SH-SY5Y (cell line): Measurements from ENCODE around the gene ADPRHL1.

Experiments used
- GATA2 ChIP-seq: IDR thresholded peaks from 2 replicates; pipeline ENCODE4 v1.6.1; 2011; ENCODE audit warnings: mild to moderate bottlenecking, low read depth, low read length
- GATA3 ChIP-seq: IDR thresholded peaks from 2 replicates; pipeline ENCODE4 v1.6.1; 2011; ENCODE audit warnings: low read depth, mild to moderate bottlenecking, low read length, moderate library complexity

ADPRHL1 gene

DNA sequence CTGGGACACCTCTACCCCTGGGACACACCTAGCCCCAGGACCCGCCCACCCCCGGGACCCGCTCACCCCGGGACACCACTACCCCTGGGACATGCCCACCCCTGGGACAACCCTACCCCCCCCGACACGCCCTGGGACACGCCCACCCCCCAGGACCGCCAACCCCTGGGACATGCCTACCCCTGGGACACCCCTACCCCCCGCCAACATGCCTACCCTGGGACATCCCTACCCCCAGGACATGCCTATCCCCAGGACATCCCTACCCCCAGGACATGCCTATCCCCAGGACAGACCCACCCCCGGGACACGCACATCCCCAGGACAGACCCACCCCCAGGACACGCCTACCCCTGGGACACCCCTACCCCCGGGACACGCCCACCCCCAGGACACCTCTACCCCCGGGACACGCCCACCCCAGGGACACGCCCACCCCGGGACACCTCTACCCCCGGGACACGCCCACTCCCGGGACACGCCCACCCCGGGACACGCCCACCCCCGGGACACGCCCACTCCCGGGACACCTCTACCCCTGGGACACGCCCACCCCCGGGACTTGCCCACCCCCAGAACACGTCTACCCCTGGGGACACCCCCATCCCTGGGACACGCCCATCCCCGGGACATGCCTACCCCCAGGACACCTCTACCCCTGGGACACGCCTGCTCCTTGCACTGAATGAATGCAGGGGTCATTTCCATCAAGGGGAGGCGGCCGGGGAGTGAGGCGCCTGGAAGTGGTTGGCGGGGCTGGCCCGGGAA lies 32.3 kb downstream of the ADPRHL1 start:
- TF ChIP-seq GATA3 (no peak), GATA2 (no peak)

DNA sequence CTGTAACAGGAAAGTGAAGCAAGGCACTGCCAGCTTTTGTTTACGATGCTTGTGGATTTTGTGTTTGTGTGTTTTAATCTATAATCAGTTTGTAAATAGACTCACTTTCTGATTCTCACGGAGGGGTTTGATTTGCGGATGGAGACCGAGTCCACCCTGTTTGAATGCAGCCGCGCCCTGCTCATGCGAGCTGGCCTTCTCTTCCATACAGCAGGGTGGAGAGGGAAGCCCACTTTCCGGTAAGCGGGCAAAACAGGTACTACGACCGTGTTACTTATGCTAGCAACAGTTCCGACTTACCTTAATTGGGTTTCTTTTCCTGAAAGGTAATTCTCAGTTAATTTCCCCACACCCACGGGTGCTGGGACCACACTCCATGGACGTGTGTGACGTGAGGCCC lies 33.1 kb downstream of the ADPRHL1 start:
- TF ChIP-seq GATA2 (no peak), GATA3 (no peak)

DNA sequence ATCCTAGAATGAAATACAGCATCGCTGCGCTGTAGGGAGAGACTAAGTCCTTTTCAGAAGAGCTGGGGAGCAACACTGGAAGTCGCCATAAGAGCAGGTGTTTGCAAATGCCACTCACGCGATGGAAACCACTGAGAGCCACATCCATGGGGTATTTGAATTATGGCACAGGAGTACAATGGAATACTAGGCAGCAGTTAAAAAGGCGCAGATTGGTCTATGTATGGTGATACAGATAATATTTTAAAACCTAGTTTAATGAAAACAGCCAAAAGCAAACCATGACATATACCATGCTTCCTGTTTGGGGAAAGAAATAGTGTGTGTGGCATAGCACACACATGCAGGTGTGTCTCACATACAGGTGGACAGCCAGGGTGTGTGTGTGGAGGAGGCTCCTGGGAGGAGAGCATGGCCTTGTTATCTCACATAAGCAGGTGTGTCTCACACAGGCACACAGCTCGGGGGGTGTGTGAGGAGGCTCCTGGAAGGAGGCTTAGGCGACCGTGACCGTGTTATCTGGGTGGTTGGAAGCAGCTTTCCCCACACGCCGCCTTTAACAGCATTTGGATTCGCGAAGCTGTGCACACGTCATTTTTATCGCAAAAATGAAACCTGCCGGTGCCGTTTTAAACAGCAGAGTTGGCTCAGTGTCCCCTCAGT lies 33.6 kb downstream of the ADPRHL1 start:
- TF ChIP-seq GATA3 (no peak), GATA2 (no peak)

DNA sequence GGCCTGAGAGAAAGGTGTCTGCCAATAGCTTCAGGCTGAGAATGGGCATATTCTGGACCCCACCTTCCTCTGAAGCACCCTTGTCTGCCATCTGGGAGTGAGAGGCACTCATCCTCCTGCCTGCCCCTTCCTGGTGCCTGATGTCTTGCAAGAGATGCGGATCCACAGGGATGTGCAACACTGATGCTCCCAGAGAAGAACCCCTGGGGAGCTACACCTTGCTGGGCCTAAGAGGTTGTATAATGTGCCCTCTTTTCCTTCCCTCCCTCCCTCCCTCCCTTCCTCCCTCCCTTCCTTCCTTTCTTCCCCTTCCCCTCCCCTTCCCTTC lies 34.6 kb downstream of the ADPRHL1 start:
- TF ChIP-seq GATA3 (no peak), GATA2 (no peak)

DNA sequence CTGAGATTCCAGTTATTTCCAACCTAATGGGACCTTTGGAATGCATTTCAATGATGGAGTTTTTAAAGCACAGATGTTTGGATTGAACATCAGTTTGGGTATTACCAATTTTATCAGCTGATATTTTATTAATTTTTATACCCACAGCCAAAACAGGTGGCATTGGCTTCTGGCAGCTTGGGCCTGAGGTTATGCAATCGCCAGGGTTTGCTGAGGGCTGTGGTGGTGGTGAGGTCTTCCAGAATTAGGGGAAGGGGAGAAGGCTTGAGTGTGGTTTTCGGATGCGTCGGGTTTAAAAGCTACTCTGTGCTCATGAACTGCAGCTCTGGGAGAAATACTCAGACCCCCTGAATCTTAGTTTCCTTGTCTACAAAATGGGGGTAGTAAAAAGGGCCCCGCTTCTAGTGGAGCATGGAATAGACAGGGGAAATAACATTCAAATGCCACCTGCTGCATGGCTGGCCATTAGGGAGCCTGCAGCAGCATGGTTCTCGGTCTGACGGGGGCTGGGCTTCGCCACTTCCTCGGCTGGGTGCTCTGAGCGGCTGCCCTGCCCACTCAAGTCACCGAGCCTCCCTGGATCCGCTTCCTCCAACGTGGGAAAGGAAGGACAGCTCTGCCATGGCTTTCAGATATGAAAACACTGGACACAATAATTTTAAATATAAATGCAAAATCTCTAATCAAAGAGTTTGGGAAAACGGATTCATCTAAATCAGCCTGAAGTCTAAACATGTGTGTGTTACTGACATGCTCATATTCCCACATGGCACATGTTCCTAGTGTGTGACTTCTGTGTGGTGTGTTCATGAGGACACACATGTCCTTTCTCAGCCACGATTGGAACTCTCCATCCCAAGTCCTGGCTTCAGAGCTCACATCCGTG lies 35.2 kb downstream of the ADPRHL1 start:
- no peak for TF ChIP-seq GATA3
- TF ChIP-seq GATA2 = no peak

DNA sequence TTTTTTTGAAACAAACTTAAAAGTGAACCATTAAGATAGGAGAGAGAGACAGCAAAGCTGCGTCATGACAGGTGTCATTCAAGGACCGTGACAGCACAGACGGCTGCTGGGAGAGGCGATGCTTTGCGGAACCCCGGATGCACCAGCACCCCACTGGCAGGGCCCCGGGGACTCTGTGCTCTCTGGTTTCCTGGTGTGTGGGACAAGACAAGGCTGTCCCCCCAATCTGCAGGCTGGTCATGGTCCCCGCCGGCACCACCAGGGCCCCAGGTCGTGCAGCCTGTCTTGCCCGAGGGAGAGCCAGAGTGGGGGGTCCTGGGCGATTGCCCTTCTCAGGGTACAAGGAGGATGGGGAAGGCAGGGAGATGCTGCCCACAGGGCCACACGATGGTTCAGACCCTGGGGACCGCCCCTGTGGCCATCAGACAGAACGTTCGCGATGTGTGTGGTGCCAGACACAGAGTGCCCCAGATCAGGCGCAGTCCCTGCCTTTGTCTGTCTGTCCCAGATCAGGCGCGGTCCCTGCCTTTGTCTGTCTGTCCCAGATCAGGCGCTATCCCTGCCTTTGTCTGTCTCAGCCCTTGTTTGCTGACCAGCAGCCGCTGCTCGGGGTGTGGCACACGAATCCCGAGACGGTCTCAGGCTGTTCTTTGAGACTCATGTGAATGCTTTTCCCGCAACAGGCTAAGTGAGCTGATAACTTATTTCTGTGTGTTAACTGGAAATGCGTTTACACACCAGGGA lies 36.1 kb downstream of the ADPRHL1 start:
- TF ChIP-seq GATA2 = no peak
- TF ChIP-seq GATA3 = no peak

DNA sequence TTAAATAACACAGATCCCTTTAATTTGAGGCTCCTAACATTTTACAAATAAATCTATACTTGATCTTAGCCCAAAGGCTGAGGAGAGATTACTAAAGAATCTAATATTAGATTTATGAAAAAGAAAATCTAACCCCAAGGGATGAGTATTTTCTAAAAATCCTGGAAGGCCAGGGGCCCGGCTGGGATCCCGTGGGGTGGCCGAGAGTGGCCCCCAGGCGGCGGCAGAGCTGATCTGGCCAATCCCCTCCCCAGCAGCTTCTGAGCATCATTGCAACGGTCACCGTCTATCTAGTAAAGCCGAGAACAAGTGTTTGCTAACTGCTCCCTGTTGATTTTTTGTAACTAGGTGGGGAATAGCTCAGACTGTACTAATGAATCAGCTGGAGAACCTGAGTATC lies 37.5 kb downstream of the ADPRHL1 start:
- no peak for TF ChIP-seq GATA3
- no peak for TF ChIP-seq GATA2

DNA sequence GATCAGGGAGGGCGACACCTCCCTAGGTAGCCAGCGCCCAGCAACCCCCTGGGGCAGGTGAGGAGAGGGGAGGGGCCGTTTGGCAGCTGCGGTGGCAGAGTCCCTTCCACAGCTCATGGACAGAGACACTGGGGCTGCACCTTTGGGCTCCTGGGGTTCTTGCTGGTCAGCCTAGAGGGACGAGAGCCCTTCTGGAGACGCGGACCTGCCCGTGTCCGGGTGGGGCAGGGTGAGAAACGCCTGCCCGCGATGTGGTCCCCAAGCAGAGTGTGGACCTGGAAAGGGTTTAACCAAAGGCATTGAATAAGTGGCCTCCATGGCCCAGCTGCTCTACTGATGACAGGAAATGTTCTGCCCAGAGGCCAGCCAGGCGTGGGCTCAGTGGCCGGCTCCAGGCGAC lies 38.3 kb downstream of the ADPRHL1 start:
- no peak for TF ChIP-seq GATA2

DNA sequence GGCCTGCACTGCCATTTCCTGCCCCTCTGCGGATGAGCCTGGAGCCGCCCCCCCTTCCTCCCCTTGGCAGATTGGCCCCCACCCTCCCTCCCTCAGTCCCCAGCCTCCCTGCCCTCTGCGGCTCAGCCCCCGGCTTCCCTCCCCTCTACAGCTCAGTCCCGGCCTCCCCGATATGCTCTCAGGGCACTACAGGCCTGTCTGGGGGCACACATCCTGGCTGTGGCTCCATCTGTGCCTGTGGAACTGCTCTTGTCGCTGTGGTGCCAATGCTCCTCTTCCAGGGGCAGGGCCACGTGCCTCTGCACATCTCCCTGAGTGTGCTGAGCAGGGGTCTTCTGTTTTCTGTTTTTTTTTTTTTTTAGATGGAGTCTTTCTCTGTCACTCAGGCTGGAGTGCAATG lies 39.0 kb downstream of the ADPRHL1 start:
- TF ChIP-seq GATA2 (no peak), GATA3 (no peak)

DNA sequence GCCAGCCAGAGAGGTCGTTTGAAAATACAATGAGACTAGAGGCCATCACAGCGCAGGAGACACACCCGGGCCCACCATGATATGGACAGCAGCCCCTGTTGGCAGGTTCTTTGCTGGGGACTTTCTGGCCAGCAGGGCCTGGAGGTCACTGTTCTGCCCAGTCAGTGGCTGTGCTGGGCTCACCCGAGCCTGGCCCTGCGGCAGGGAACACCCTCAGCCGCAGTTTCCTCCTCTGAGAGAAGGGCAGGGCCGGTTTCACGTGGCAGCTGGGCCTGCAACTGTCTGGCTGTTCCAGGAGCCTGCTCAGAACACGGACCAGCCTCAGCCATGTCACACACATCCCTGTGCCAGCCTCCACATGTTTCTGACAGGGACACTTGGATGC lies 39.4 kb downstream of the ADPRHL1 start:
- no peak for TF ChIP-seq GATA2
- no peak for TF ChIP-seq GATA3

DNA sequence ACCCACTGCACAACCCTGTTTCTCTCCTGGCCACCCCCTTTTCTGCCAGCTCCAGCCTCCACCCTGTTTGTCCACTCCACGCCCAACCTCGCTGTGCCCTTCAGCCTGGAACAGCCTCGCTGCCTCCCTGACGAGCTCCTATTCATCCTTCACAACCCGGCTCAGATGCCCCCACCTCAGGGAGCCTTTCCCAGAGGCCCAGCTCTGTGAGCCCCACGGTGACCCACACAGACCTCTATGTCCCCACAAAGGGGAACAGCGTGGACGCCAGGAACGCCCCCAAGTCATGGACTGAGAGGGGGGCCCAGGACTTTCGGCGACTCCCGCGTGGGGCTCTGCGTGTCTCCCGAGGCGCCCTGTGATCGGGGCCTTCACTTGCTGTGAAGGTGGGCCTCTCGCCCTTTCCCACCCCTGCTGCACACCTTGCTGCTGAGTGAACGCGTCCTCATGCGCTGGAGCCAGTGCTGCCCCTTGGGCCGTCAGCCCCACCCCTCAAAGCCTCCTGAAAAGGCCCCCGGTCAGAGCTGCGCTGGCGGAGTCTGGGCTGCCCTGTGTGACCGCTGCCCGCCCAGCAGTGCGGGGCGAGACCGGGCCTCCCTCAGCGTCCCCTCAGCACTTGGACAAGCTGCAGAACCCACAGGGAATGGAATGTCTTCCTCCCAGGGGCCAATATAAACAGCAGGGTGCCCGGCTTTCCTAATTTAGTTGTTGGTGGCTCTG lies 40.0 kb downstream of the ADPRHL1 start:
- TF ChIP-seq GATA3 (no peak), GATA2 (no peak)

DNA sequence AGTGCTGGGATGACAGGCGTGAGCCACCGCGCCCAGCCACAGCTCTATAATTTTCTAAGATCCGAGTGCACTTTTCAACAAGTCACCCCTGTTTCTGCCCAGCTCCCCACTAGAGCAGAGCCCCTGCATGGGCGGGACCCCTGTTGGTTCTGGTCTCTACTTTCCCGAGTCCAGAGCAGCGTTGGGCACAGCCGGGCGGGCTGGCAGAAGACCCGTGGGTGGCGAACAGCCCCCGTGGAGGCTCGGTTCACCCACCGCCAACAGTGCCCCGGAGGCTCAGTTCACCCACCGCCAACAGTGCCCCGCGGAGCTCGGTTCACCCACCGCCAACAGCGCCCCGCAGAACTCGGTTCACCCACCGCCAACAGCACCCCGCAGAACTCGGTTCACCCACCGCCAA lies 40.8 kb downstream of the ADPRHL1 start:
- TF ChIP-seq GATA2 = no peak
- no peak for TF ChIP-seq GATA3

DNA sequence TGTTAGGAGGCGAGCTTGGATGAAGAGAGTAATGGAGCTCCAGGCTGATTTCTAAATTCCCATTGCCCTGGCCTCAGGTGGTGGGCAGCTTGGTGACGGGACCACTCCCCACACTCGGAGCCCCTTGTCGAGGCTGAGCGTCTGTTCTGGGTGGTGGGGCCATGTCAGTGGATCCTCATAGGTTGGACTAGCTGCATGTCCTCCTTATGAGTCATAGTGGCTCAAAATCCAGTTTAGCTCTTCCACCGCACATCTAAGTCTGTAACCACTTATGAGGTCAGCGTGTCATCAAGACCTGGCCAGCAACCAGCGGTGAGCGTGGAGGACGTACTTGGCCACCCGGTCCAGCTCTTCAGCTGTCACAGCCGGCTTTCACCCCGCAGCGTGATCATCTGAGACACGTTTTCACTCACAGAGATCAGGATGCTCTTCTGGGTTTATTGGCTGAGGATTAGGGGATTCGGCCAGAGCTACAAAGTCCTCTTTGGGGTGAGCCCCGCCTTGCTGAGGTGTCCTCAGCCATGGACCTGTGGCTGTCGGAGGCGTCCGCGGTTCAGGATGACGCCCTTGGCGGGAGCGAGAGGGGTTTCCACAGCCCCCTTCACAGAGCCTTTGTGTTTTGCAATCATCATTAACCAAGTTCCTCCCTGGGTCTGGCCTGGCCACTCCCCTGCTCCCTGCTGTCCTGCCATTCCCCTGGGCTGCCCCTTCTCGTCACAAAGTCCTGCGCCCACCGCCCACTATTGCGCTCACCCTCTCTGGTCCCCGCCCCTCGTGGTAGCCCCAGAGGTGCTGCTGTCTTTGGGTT lies 41.9 kb downstream of the ADPRHL1 start:
- no peak for TF ChIP-seq GATA3
- no peak for TF ChIP-seq GATA2
